PC-9 (cell line): ENCODE results near the gene VAMP4. TPM values are rescaled to one million over a fixed set of nuclear protein-coding genes. Genes with fewer than 3 reads are reported as not detected.

Experiments used
- BruUV-seq: library from RNA; stranded (reverse); fragments of 400-500 nt; replicated peaks from 2 replicates; lab custom pipeline; 2021; lab: Mats Ljungman, UMichigan
- CTCF ChIA-PET: fragments of 300-600 bp; sonication (Branson Sonifier 250); formaldehyde crosslinking; loops from one replicate; lab custom pipeline; 2022; ENCODE audit warnings: antibody characterized with exemption; lab: Charles Lee
- POLR2A ChIA-PET: fragments of 300-600 bp; sonication (Branson Sonifier 250); formaldehyde crosslinking; loops from one replicate; lab custom pipeline; 2022; ENCODE audit warnings: antibody characterized with exemption; ENCODE audit not compliant: unreplicated experiment; lab: Charles Lee
- DNase-seq, 2 experiments: peaks; one replicate each; pipeline versions ENCODE4 v3.0.0 to v3.0.0-alpha.2; 2015 to 2022; ENCODE audit warnings: mixed read lengths in 1 of 2
- H2AFZ ChIP-seq: fragments of 200-600 bp; sonication (generic); 2 replicates; pipeline ENCODE4 v1.8.1; 2017; ENCODE audit warnings: antibody characterized with exemption
- H3F3A ChIP-seq: fragments of 200-600 bp; sonication (generic); 2 replicates; pipeline ENCODE4 v1.8.1; 2017; ENCODE audit warnings: antibody characterized with exemption, mild to moderate bottlenecking, low read depth; ENCODE audit not compliant: insufficient read depth
- H3K27ac ChIP-seq: fragments of 200-600 bp; sonication (generic); 2 replicates; pipeline ENCODE4 v1.6.1; 2016; ENCODE audit warnings: mixed run types
- H3K27me3 ChIP-seq: fragments of 200-600 bp; sonication (generic); 2 replicates; pipeline ENCODE4 v1.6.1; 2016; ENCODE audit warnings: low read depth, mixed run types; ENCODE audit not compliant: insufficient read depth
- H3K36me3 ChIP-seq: fragments of 200-600 bp; sonication (generic); 2 replicates; pipeline ENCODE4 v1.6.1; 2016; ENCODE audit warnings: low read depth, mixed run types
- H3K4me1 ChIP-seq: fragments of 200-600 bp; sonication (generic); replicated peaks from 2 replicates; pipeline ENCODE4 v1.6.1; 2016; ENCODE audit warnings: mixed run types; ENCODE audit not compliant: insufficient read depth
- H3K4me2 ChIP-seq: fragments of 200-600 bp; sonication (generic); 2 replicates; pipeline ENCODE4 v1.6.1; 2017; ENCODE audit warnings: mixed run types
- H3K4me3 ChIP-seq: fragments of 200-600 bp; sonication (generic); 2 replicates; pipeline ENCODE4 v1.6.1; 2016; ENCODE audit warnings: mixed run types
- H3K79me2 ChIP-seq: fragments of 200-600 bp; sonication (generic); 2 replicates; pipeline ENCODE4 v1.6.1; 2017; ENCODE audit warnings: low read depth, mixed run types
- H3K9me2 ChIP-seq: fragments of 200-600 bp; sonication (generic); 2 replicates; pipeline ENCODE4 v1.8.1; 2017; ENCODE audit warnings: mild to moderate bottlenecking; ENCODE audit not compliant: insufficient read depth
- H3K9me3 ChIP-seq: fragments of 200-600 bp; sonication (generic); 2 replicates; pipeline ENCODE4 v1.8.1; 2016; ENCODE audit warnings: low read depth; ENCODE audit not compliant: insufficient read depth
- H4K20me1 ChIP-seq: fragments of 200-600 bp; sonication (generic); 2 replicates; pipeline ENCODE4 v1.8.1; 2017; ENCODE audit not compliant: insufficient read depth
- EZH2 ChIP-seq: fragments of 200-600 bp; sonication (generic); IDR thresholded peaks from 2 replicates; pipeline ENCODE4 v1.8.0; 2017; ENCODE audit warnings: antibody characterized with exemption, low read depth
- intact Hi-C: fragments of 100-400 bp; cut with micrococcal nuclease; formaldehyde crosslinking; loops from one replicate; pipeline ENCODE4 v1.10.0; 2022; ENCODE audit not compliant: unreplicated experiment
- total RNA-seq: library from RNA; stranded (reverse); gene quantifications from 2 replicates; pipeline ENCODE4 v1.2.3, GENCODE V29; 2021
- TF ChIP-seq, protein P1 (sequence below): fragments of 200-600 bp; sonication (generic); conservative IDR thresholded peaks from 2 replicates; pipeline ENCODE4 v1.6.1; 2017; ENCODE audit warnings: mixed run types, antibody characterized with exemption, mild to moderate bottlenecking, moderate library complexity

The VAMP4 gene
- total RNA-seq, 1 experiment from 2014 or later: 9.8 TPM

DNA sequence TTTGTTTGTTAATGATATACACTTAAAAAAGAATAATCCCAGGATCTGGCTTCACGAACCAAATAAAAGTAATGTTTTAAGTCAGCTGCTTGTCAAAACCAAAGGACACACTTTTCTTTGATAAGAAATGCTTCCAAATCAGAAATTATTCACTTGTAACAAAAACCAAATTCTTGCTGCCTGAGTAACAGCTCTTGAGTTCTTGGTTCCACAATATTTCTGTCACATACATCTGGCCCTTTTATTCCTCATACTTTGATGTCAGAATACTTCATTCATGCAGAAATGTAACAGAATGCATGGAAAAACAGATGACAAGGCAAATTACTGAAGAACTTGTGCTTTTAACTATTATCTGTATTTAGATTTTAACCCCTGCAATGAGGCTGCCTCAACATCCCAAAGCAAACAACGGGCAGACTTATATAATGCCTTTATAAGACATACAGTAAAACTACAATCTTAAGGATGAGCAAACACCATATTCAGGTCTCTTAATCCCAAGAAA, 1.5 kb downstream of the VAMP4 start:
- no peaks in the 10 kb centered on the region for H4K20me1 ChIP-seq
- BruUV-seq: no TSS peak
- 0 out of 2 replicates have a peak, but pooled peaks cover 3% of the 10 kb centered on the region for H3K9me2 ChIP-seq
- CTCF ChIA-PET: interaction anchor here (1.3 kb wide), 1 partner anchor 96 kb away, joined by 4 read pairs; no protein-coding TSS in a partner anchor
- peaks cover 29% of the 10 kb centered on the region for H3K4me1 ChIP-seq
- no peak overlapping the region for H3K27ac ChIP-seq
- DNase-seq: no peak
- intact Hi-C loops: no loop called here
- TF ChIP-seq, protein P1, sequence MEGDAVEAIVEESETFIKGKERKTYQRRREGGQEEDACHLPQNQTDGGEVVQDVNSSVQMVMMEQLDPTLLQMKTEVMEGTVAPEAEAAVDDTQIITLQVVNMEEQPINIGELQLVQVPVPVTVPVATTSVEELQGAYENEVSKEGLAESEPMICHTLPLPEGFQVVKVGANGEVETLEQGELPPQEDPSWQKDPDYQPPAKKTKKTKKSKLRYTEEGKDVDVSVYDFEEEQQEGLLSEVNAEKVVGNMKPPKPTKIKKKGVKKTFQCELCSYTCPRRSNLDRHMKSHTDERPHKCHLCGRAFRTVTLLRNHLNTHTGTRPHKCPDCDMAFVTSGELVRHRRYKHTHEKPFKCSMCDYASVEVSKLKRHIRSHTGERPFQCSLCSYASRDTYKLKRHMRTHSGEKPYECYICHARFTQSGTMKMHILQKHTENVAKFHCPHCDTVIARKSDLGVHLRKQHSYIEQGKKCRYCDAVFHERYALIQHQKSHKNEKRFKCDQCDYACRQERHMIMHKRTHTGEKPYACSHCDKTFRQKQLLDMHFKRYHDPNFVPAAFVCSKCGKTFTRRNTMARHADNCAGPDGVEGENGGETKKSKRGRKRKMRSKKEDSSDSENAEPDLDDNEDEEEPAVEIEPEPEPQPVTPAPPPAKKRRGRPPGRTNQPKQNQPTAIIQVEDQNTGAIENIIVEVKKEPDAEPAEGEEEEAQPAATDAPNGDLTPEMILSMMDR: no peak
- no peak for TF ChIP-seq EZH2
- POLR2A ChIA-PET: interaction anchor here (0.7 kb wide), 1 partner anchor 1469 kb away, joined by 6 read pairs; no protein-coding TSS in a partner anchor
- no peaks in the 10 kb centered on the region for H3K9me3 ChIP-seq
- H3K4me3 ChIP-seq: peak overlapping the region; percentile 88; the same call in 1 of the 2 replicates
- peak overlapping the region; percentile 92 for H3K4me2 ChIP-seq
- peaks cover 13% of the 10 kb centered on the region; the same call in 1 of the 2 replicates for H3K79me2 ChIP-seq
- no peaks in the 10 kb centered on the region for H3K36me3 ChIP-seq
- H3K27me3 ChIP-seq: no peaks in the 10 kb centered on the region
- H2AFZ ChIP-seq: no peak overlapping the region
- H3F3A ChIP-seq: peaks cover 22% of the 10 kb centered on the region

DNA sequence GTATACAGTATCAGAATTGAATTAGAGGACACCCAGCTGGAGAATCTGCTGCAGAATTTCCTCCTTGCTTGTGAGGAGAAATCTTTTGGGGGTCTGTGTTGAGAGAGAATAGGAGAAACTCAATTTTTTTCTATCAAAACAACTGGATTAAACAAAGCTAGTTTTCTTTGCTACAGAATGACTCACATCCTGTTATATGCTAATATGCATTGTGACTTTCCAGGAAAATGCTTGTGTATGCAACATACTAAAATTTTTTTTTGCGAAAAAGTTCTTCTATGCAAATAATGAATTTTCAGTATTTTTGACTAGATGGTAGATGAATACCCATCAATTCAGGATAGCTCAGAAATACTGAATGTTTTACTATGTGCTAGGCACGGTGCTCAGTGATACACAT, 2.2 kb downstream of the VAMP4 start:
- no peaks in the 10 kb centered on the region for H3K9me3 ChIP-seq
- POLR2A ChIA-PET: no interaction called here
- no peak overlapping the region for H3K27ac ChIP-seq
- no peak for TF ChIP-seq EZH2
- TF ChIP-seq, protein P1: no peak
- H3K4me3 ChIP-seq: no peak overlapping the region
- CTCF ChIA-PET: no interaction called here
- no peak for DNase-seq
- H3K4me2 ChIP-seq: no peak overlapping the region
- peaks cover 29% of the 10 kb centered on the region for H3K4me1 ChIP-seq
- H3K79me2 ChIP-seq: peaks cover 13% of the 10 kb centered on the region; the same call in 1 of the 2 replicates
- H3K36me3 ChIP-seq: no peaks in the 10 kb centered on the region
- H3K9me2 ChIP-seq: 0 out of 2 replicates have a peak, but pooled peaks cover 3% of the 10 kb centered on the region
- no peaks in the 10 kb centered on the region for H3K27me3 ChIP-seq
- no peaks in the 10 kb centered on the region for H4K20me1 ChIP-seq
- no peak overlapping the region for H2AFZ ChIP-seq
- no TSS peak for BruUV-seq
- intact Hi-C loops: no loop called here
- peaks cover 22% of the 10 kb centered on the region for H3F3A ChIP-seq

- Histone ChIP-seq H3K27ac (no peak overlapping the region), H3K4me2 (no peak overlapping the region), H3K36me3 (no peaks in the 10 kb centered on the region), H3K9me3 (no peaks in the 10 kb centered on the region), H3F3A (peaks cover 20% of the 10 kb centered on the region), H3K27me3 (no peaks in the 10 kb centered on the region), H3K9me2 (0 out of 2 replicates have a peak, but pooled peaks cover 3% of the 10 kb centered on the region), H3K79me2 (peaks cover 13% of the 10 kb centered on the region; the same call in 1 of the 2 replicates), H3K4me1 (peaks cover 24% of the 10 kb centered on the region), H3K4me3 (no peak overlapping the region), H4K20me1 (no peaks in the 10 kb centered on the region), H2AFZ (no peak overlapping the region)
- intact Hi-C loops: no loop called here
- ChIA-PET POLR2A (interaction anchor here (0.6 kb wide), 1 partner anchor 43 kb away, joined by 5 read pairs; the partner anchor contains the start of gene METTL13), CTCF (interaction anchor here (0.6 kb wide), 1 partner anchor 67 kb away, joined by 4 read pairs; no protein-coding TSS in a partner anchor)
- DNase-seq: no peak
- no TSS peak for BruUV-seq
- TF ChIP-seq, protein P1: no peak
- no peak for TF ChIP-seq EZH2
Observed at GRCh38 chr1:171738911-171739310, 3.0 kb downstream of the VAMP4 start.
